Keratinocyte (primary cell): Measurements from ENCODE around the gene CLDND1. TPM values are rescaled to one million over a fixed set of nuclear protein-coding genes. Genes with fewer than 3 reads are reported as not detected.

Experiments
- DNase-seq: peaks from one replicate; pipeline ENCODE4 v3.0.0-alpha.2; 2011; ENCODE audit warnings: low read depth, missing footprints, low spot score
- FAIRE-seq: peaks from 2 replicates; lab custom pipeline; 2011; peaks lifted over from hg19 to GRCh38; lab: Jason Lieb, UNC
- H2AFZ ChIP-seq: 2 replicates; pipeline ENCODE4 v1.6.0; 2012; ENCODE audit warnings: low read length, control low read depth, inconsistent platforms; ENCODE audit not compliant: control insufficient read depth
- H3K27ac ChIP-seq: 2 replicates; pipeline ENCODE4 v1.5.1; 2011; ENCODE audit warnings: low read length; ENCODE audit not compliant: control insufficient read depth, insufficient read depth
- H3K27me3 ChIP-seq: 3 replicates; pipeline ENCODE4 v1.6.0; 2011; ENCODE audit warnings: low read length; ENCODE audit not compliant: control insufficient read depth, insufficient read depth; ENCODE audit errors: extremely low read depth
- H3K36me3 ChIP-seq, 2 experiments: 2 replicates in 1 of 2; 3 replicates in 1 of 2; pipeline ENCODE4 v1.5.1; 2011; ENCODE audit warnings: low read length in 2 of 2, mild to moderate bottlenecking in 1 of 2; ENCODE audit not compliant: control insufficient read depth in 2 of 2, insufficient read depth in 2 of 2; ENCODE audit errors: extremely low read depth in 1 of 2
- H3K4me1 ChIP-seq: 3 replicates; pipeline ENCODE4 v1.5.1; 2011; ENCODE audit warnings: low read length; ENCODE audit not compliant: control insufficient read depth, insufficient read depth; ENCODE audit errors: extremely low read depth
- H3K4me2 ChIP-seq: 3 replicates; pipeline ENCODE4 v1.6.0; 2011; ENCODE audit warnings: low read depth, low read length; ENCODE audit not compliant: control insufficient read depth, insufficient read depth; ENCODE audit errors: extremely low read depth
- H3K4me3 ChIP-seq, 3 experiments: fragments of 200-600 bp in 1 of 3; sonication (generic) in 1 of 3; 2 replicates in 2 of 3; 3 replicates in 1 of 3; pipeline ENCODE4 v1.5.1; 2011 to 2016; ENCODE audit warnings: low read length in 3 of 3, mild to moderate bottlenecking in 3 of 3, control low read depth in 2 of 3, inconsistent platforms in 1 of 3, low read depth in 1 of 3, mixed read lengths in 1 of 3, mixed run types in 1 of 3, moderate library complexity in 1 of 3; ENCODE audit not compliant: control insufficient read depth in 2 of 3, insufficient read depth in 2 of 3; ENCODE audit errors: extremely low read depth in 1 of 3
- H3K79me2 ChIP-seq: 2 replicates; pipeline ENCODE4 v1.6.0; 2012; ENCODE audit warnings: low read length; ENCODE audit not compliant: control insufficient read depth, insufficient read depth
- H3K9ac ChIP-seq: 3 replicates; pipeline ENCODE4 v1.6.0; 2011; ENCODE audit warnings: low read length; ENCODE audit not compliant: control insufficient read depth, insufficient read depth; ENCODE audit errors: extremely low read depth
- H3K9me1 ChIP-seq: 3 replicates; pipeline ENCODE4 v1.6.0; 2011; ENCODE audit warnings: low read length; ENCODE audit not compliant: control insufficient read depth, insufficient read depth; ENCODE audit errors: extremely low read depth
- H3K9me3 ChIP-seq: 2 replicates; pipeline ENCODE4 v1.5.1; 2012; ENCODE audit warnings: low read depth, low read length; ENCODE audit not compliant: control insufficient read depth
- H4K20me1 ChIP-seq: 3 replicates; pipeline ENCODE4 v1.6.0; 2011; ENCODE audit warnings: low read length; ENCODE audit not compliant: control insufficient read depth, insufficient read depth; ENCODE audit errors: extremely low read depth
- EZH2 ChIP-seq: IDR thresholded peaks from one replicate; pipeline ENCODE4 v1.6.1; 2012; ENCODE audit warnings: inconsistent platforms, mild to moderate bottlenecking, low read length, moderate library complexity
- dilution Hi-C: fragments of 300-500 bp; cut with MboI; formaldehyde crosslinking; loops from one replicate; pipeline ENCODE4 v1.7.0; 2020; ENCODE audit warnings: low sequenced_read_pairs; ENCODE audit not compliant: extremely low pct_ligation_motif_present
- polyA plus RNA-seq, 5 experiments: library from polyadenylated mRNA; depleted of rRNA in 3 of 5; stranded (reverse) in 3 of 5; stranded (forward) in 1 of 5; unstranded in 1 of 5; fragments of >200 nt; gene quantifications; 1 replicate in 1 of 5; 2 replicates in 3 of 5; 3 replicates in 1 of 5; pipeline versions ENCODE4 v1.2.1 to v1.2.3, GENCODE V29; 2011 to 2012; ENCODE audit warnings: missing spikeins in 2 of 5, low read depth in 1 of 5, low replicate concordance in 1 of 5
- TF ChIP-seq, protein P1 (sequence below), 3 experiments: IDR thresholded peaks in 1 of 3; conservative IDR thresholded peaks in 1 of 3; optimal IDR thresholded peaks in 1 of 3; 2 replicates in 2 of 3; 3 replicates in 1 of 3; pipeline versions ENCODE3 to v1.5.1; 2011; ENCODE audit warnings: low read length in 3 of 3, mild to moderate bottlenecking in 3 of 3, moderate library complexity in 2 of 3, control low read depth in 1 of 3, inconsistent platforms in 1 of 3; ENCODE audit not compliant: insufficient read depth in 2 of 3; ENCODE audit errors: extremely low read depth in 1 of 3

CLDND1 gene
- polyA plus RNA-seq, 1 donor (not counting 4 experiments of a cell fraction or from before 2014, with no cell fraction given): 137 TPM

DNA sequence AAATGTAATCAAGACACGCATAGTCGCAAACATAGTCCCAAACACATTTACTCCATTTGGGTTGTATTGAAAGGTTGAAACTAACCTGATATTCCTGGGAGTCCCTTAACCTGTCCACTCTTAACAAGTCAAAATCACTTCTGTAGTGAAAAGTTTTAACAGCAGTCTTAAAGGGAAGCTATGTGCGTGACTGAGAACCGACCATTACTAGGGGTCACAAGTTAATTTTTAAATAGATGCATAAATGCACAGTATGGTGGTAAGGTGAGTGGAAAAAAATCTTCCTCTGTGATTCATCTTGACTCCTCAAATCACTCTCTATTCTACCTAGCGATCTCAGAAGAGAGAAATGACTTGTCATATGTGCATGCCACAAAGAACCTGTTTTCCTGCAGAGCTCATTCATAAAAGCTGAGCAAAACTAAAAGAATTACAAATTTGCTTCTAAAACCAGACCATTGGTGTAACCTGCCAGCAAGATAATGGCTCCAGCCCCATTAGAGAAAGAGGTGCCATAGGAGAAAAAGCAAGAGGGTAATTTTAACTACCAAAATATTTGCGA lies 13.8 kb upstream of the CLDND1 start:
- TF ChIP-seq EZH2: no peak
- TF ChIP-seq, protein P1, sequence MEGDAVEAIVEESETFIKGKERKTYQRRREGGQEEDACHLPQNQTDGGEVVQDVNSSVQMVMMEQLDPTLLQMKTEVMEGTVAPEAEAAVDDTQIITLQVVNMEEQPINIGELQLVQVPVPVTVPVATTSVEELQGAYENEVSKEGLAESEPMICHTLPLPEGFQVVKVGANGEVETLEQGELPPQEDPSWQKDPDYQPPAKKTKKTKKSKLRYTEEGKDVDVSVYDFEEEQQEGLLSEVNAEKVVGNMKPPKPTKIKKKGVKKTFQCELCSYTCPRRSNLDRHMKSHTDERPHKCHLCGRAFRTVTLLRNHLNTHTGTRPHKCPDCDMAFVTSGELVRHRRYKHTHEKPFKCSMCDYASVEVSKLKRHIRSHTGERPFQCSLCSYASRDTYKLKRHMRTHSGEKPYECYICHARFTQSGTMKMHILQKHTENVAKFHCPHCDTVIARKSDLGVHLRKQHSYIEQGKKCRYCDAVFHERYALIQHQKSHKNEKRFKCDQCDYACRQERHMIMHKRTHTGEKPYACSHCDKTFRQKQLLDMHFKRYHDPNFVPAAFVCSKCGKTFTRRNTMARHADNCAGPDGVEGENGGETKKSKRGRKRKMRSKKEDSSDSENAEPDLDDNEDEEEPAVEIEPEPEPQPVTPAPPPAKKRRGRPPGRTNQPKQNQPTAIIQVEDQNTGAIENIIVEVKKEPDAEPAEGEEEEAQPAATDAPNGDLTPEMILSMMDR (optimal IDR thresholded peaks at IDR 0.05 in 1 of 3, IDR thresholded peaks at IDR 0.05 in 1 of 3, conservative IDR thresholded peaks at IDR 0.05 in 1 of 3; ENCODE audit: extremely low read depth in 1 of 3, insufficient read depth in 2 of 3, low read length in 3 of 3): no peak
- FAIRE-seq: no peak

DNA sequence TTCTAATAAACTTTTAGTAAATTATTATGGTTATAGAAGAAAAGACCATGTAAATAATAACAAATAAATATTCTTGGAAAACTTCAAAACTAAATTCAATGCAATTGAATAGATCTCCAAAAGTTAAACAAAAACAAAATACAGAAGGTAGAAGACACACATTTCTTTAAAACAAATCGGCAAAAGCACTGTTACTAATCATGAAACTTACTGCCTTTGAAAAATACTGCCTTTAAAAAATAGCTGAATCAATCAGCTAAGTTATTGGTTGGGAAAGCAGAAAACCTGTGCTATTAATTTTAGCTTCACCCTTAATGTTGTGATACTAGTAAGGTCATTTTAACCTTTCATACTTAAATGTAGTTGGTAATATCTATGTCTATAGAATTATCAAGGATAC lies 12.0 kb upstream of the CLDND1 start:
- FAIRE-seq (no peak), DNase-seq (no peak)
- TF ChIP-seq EZH2: no peak
- TF ChIP-seq, protein P1 (optimal IDR thresholded peaks at IDR 0.05 in 1 of 3, IDR thresholded peaks at IDR 0.05 in 1 of 3, conservative IDR thresholded peaks at IDR 0.05 in 1 of 3; ENCODE audit: extremely low read depth in 1 of 3, insufficient read depth in 2 of 3, low read length in 3 of 3): no peak
- H3K4me1 ChIP-seq: peaks cover 2% of the 10 kb centered on the region
- dilution Hi-C loops: no loop called here
- no peak overlapping the region for H3K9ac ChIP-seq
- H3K9me3 ChIP-seq: no peaks in the 10 kb centered on the region
- H3K9me1 ChIP-seq: no peaks in the 10 kb centered on the region
- no peaks in the 10 kb centered on the region for H3K36me3 ChIP-seq
- no peaks in the 10 kb centered on the region for H4K20me1 ChIP-seq
- H2AFZ ChIP-seq: no peak overlapping the region
- no peak overlapping the region for H3K27ac ChIP-seq
- no peaks in the 10 kb centered on the region for H3K27me3 ChIP-seq
- H3K4me3 ChIP-seq: no peak overlapping the region
- no peak overlapping the region for H3K4me2 ChIP-seq
- H3K79me2 ChIP-seq: no peaks in the 10 kb centered on the region

More for the DNA sequence above, 13.8 kb upstream of the CLDND1 start:
- Histone ChIP-seq H3K4me3 (no peak overlapping the region), H3K9me3 (no peaks in the 10 kb centered on the region), H3K27me3 (no peaks in the 10 kb centered on the region), H4K20me1 (no peaks in the 10 kb centered on the region), H3K79me2 (no peaks in the 10 kb centered on the region), H3K4me1 (peaks cover 2% of the 10 kb centered on the region), H3K9ac (no peak overlapping the region), H3K36me3 (no peaks in the 10 kb centered on the region), H3K9me1 (no peaks in the 10 kb centered on the region), H3K4me2 (no peak overlapping the region), H2AFZ (no peak overlapping the region), H3K27ac (no peak overlapping the region)
- dilution Hi-C loops: no loop called here
- no peak for DNase-seq
